GM12878 (cell line): ENCODE data around the gene CCDC78. TPM values are rescaled to one million over a fixed set of nuclear protein-coding genes. Genes with fewer than 3 reads are reported as not detected.

ENCODE experiments used
- ATAC-seq: fragments of 200-7000 bp; cut with Tn5 transposase; 3 replicates; pipeline ENCODE4 v1.9.1; 2020; ENCODE audit warnings: mild to moderate bottlenecking, moderate library complexity
- BruUV-seq: library from RNA; stranded (reverse); fragments of 400-500 nt; replicated peaks from 2 replicates; lab custom pipeline; 2021; lab: Mats Ljungman, UMichigan
- CTCF ChIA-PET: fragments of 300-600 bp; sonication (Branson Sonifier 250); formaldehyde crosslinking; extraction: SDS; loops from one replicate; lab custom pipeline; 2021; ENCODE audit warnings: inconsistent platforms; lab: Yijun Ruan, JAX
- POLR2A ChIA-PET: fragments of 350-600 bp; formaldehyde crosslinking; extraction: SDS; loops from one replicate; lab custom pipeline; 2021; ENCODE audit warnings: inconsistent platforms; lab: Charles Lee
- RAD21 ChIA-PET: fragments of 300-600 bp; sonication (Branson Sonifier 250); formaldehyde crosslinking; loops from one replicate; lab custom pipeline; 2023; ENCODE audit warnings: antibody characterized with exemption; ENCODE audit not compliant: unreplicated experiment; lab: Charles Lee
- SMC1A ChIA-PET: fragments of 300-600 bp; sonication (Branson Sonifier 250); formaldehyde crosslinking; loops from one replicate; lab custom pipeline; 2023; ENCODE audit not compliant: unreplicated experiment, uncharacterized antibody; lab: Charles Lee
- DNase-seq: peaks from one replicate; pipeline ENCODE4 v3.0.0-alpha.2; 2011; ENCODE audit warnings: low read depth, low spot score
- FAIRE-seq: peaks from 3 replicates; lab custom pipeline; 2011; peaks lifted over from hg19 to GRCh38; lab: Jason Lieb, UNC
- H2AFZ ChIP-seq: 2 replicates; pipeline ENCODE4 v1.6.0; 2011; ENCODE audit warnings: low read depth, low read length, control low read depth; ENCODE audit not compliant: control insufficient read depth
- H3K27ac ChIP-seq: 2 replicates; pipeline ENCODE4 v1.5.1; 2011; ENCODE audit warnings: control low read depth; ENCODE audit not compliant: control insufficient read depth, insufficient read depth
- H3K27me3 ChIP-seq, 2 experiments: replicated peaks in 1 of 2; 2 replicates each; pipeline versions ENCODE4 v1.6.0 to v1.6.1; 2011; ENCODE audit warnings: low read length in 1 of 2; ENCODE audit not compliant: control insufficient read depth in 2 of 2, insufficient read depth in 2 of 2
- H3K36me3 ChIP-seq, 2 experiments: 2 replicates each; pipeline ENCODE4 v1.5.1; 2011; ENCODE audit warnings: low read length in 1 of 2; ENCODE audit not compliant: control insufficient read depth in 2 of 2, insufficient read depth in 2 of 2
- H3K4me1 ChIP-seq: 2 replicates; pipeline ENCODE4 v1.6.1; 2011; ENCODE audit warnings: mild to moderate bottlenecking, low read length, moderate library complexity, mixed read lengths; ENCODE audit not compliant: control insufficient read depth, insufficient read depth
- H3K4me2 ChIP-seq: 2 replicates; pipeline ENCODE4 v1.6.0; 2011; ENCODE audit warnings: control low read depth; ENCODE audit not compliant: control insufficient read depth, insufficient read depth
- H3K4me3 ChIP-seq: fragments of 200-600 bp; sonication (generic); 2 replicates; pipeline ENCODE4 v1.5.1; 2016
- H3K79me2 ChIP-seq: 2 replicates; pipeline ENCODE4 v1.6.0; 2011; ENCODE audit warnings: low read length; ENCODE audit not compliant: control insufficient read depth, insufficient read depth
- H3K9ac ChIP-seq: 2 replicates; pipeline ENCODE4 v1.8.0; 2011; ENCODE audit warnings: low read length, control low read depth, mixed read lengths; ENCODE audit not compliant: control insufficient read depth, insufficient read depth
- H3K9me3 ChIP-seq: replicated peaks from 3 replicates; pipeline ENCODE4 v1.5.1; 2011; ENCODE audit warnings: mild to moderate bottlenecking, low read length; ENCODE audit not compliant: control insufficient read depth, insufficient read depth
- H4K20me1 ChIP-seq: 2 replicates; pipeline ENCODE4 v1.6.0; 2011; ENCODE audit not compliant: control insufficient read depth, insufficient read depth
- BCL11A ChIP-seq: IDR thresholded peaks from 2 replicates; pipeline ENCODE4 v1.6.1; 2011; ENCODE audit warnings: low read depth, low read length
- CHD1 ChIP-seq: IDR thresholded peaks from 2 replicates; pipeline ENCODE4 v1.6.1; 2012; ENCODE audit warnings: low read depth, low read length, improper control_type of control experiment
- NFIC ChIP-seq: IDR thresholded peaks from 2 replicates; pipeline ENCODE4 v1.6.1; 2012; ENCODE audit warnings: low read depth, mild to moderate bottlenecking, inconsistent platforms, low read length, moderate library complexity
- WGBS: methylation state at CpG from one replicate; pipeline ENCODE4 v1.1.6; 2016; ENCODE audit warnings: low lambda C conversion rate; ENCODE audit not compliant: insufficient replicate concordance, insufficient coverage; ENCODE audit errors: missing lambda C conversion rate; 5-methylcytosine and 5-hydroxymethylcytosine counted together
- in situ Hi-C: fragments of 300-500 bp; cut with MboI; formaldehyde crosslinking; loops from 9 replicates; pipeline ENCODE4 v1.14.3; 2018; ENCODE audit warnings: mixed read lengths
- intact Hi-C: fragments of 100-400 bp; cut with micrococcal nuclease; formaldehyde crosslinking; loops from one replicate; pipeline ENCODE4 v1.14.2; 2022; ENCODE audit not compliant: unreplicated experiment
- polyA plus RNA-seq, 11 experiments: library from polyadenylated mRNA; depleted of rRNA in 4 of 11; unstranded in 6 of 11; stranded (reverse) in 5 of 11; fragments of >200 nt; fragmentation: Nextera tagmentation in 4 of 11; fragmentation: Illumina TruSeq in 1 of 11; extraction: Ambion mirVana in 4 of 11; extraction: Trizol in 1 of 11; gene quantifications; 1 replicate in 1 of 11; 2 replicates in 10 of 11; pipeline versions ENCODE4 v1.2.1 to v1.2.3, GENCODE V29; 2011 to 2016; ENCODE audit warnings: inconsistent platforms in 2 of 11, missing spikeins in 2 of 11, low read depth in 1 of 11
- total RNA-seq, 4 experiments: library from RNA; depleted of rRNA in 3 of 4; stranded (reverse); fragments of >200 nt in 3 of 4; fragmentation: Illumina TruSeq in 1 of 4; extraction: Trizol in 1 of 4; gene quantifications; 2 replicates each; pipeline versions ENCODE4 v1.2.1 to v1.2.3, GENCODE V29; 2013 to 2021
- TF ChIP-seq, protein P1 (sequence below): fragments of 450-650 bp; IDR thresholded peaks from 2 replicates; pipeline ENCODE4 v1.6.1; 2018; ENCODE audit warnings: mild to moderate bottlenecking, low read depth, moderate library complexity; ENCODE audit not compliant: partially characterized antibody

Gene CCDC78
- total and polyA plus RNA-seq, 10 of the 15 experiments (the other 5 are each of a cell fraction or from before 2014, with no cell fraction given), result 0.10 to 26.2 (median 5.4) TPM

GRCh38 chr16:687499-687898 is 38.7 kb downstream of the CCDC78 start:
- no peak for ATAC-seq
- Histone ChIP-seq H3K79me2 (peaks cover 20% of the 10 kb centered on the region), H3K9me3 (no peaks in the 10 kb centered on the region; the same call in 2 of the 3 replicates), H2AFZ (no peak overlapping the region), H3K27me3 (no peaks in the 10 kb centered on the region), H4K20me1 (no peaks in the 10 kb centered on the region), H3K27ac (no peak overlapping the region), H3K36me3 (peaks cover 6 to 9% of the 10 kb centered on the region in 2 experiments; a peak in 2 of 4 replicates), H3K4me3 (no peak overlapping the region), H3K4me1 (peaks cover 12% of the 10 kb centered on the region), H3K4me2 (no peak overlapping the region), H3K9ac (no peak overlapping the region)
- no peak for DNase-seq
- intact Hi-C loops (no loop called here), in situ Hi-C loops (no loop called here)
- TF ChIP-seq CHD1 (no peak), NFIC (no peak), BCL11A (no peak)
- TF ChIP-seq, protein P1, sequence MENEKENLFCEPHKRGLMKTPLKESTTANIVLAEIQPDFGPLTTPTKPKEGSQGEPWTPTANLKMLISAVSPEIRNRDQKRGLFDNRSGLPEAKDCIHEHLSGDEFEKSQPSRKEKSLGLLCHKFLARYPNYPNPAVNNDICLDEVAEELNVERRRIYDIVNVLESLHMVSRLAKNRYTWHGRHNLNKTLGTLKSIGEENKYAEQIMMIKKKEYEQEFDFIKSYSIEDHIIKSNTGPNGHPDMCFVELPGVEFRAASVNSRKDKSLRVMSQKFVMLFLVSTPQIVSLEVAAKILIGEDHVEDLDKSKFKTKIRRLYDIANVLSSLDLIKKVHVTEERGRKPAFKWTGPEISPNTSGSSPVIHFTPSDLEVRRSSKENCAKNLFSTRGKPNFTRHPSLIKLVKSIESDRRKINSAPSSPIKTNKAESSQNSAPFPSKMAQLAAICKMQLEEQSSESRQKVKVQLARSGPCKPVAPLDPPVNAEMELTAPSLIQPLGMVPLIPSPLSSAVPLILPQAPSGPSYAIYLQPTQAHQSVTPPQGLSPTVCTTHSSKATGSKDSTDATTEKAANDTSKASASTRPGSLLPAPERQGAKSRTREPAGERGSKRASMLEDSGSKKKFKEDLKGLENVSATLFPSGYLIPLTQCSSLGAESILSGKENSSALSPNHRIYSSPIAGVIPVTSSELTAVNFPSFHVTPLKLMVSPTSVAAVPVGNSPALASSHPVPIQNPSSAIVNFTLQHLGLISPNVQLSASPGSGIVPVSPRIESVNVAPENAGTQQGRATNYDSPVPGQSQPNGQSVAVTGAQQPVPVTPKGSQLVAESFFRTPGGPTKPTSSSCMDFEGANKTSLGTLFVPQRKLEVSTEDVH, result no peak
- 96% methylated on average over 19 of the region's 19 CpGs for WGBS
- no peak for FAIRE-seq
- BruUV-seq, result no TSS peak
- ChIA-PET POLR2A (no interaction called here), CTCF (no interaction called here), RAD21 (no interaction called here), SMC1A (no interaction called here)
